ENCODE results near the gene LRRC9. TPM values are rescaled to one million over a fixed set of nuclear protein-coding genes. Genes with fewer than 3 reads are reported as not detected.
A peak's percentile ranks its signal among the peaks of the same experiment; 100 is the strongest.

Gene LRRC9
- total and polyA plus RNA-seq, 2 of the 13 experiments (the other 11 are each of a cell fraction or from before 2014, with no cell fraction given): 0.08 to 0.18 TPM

GRCh38 chr14:59919570-59920377 lies at the start of gene LRRC9 (continued):
- TF ChIP-seq, protein P1, sequence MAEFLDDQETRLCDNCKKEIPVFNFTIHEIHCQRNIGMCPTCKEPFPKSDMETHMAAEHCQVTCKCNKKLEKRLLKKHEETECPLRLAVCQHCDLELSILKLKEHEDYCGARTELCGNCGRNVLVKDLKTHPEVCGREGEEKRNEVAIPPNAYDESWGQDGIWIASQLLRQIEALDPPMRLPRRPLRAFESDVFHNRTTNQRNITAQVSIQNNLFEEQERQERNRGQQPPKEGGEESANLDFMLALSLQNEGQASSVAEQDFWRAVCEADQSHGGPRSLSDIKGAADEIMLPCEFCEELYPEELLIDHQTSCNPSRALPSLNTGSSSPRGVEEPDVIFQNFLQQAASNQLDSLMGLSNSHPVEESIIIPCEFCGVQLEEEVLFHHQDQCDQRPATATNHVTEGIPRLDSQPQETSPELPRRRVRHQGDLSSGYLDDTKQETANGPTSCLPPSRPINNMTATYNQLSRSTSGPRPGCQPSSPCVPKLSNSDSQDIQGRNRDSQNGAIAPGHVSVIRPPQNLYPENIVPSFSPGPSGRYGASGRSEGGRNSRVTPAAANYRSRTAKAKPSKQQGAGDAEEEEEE (CRISPR knock-in tag; IDR thresholded peaks at IDR 0.05; ENCODE audit: borderline replicate concordance): no peak
- TF ChIP-seq NCOA5 (CRISPR knock-in tag; IDR thresholded peaks at IDR 0.05): no peak
- TF ChIP-seq IKZF5 (CRISPR knock-in tag; IDR thresholded peaks at IDR 0.05): 0 out of 2 replicates have a peak, but pooled peaks have one; percentile 16
- TF ChIP-seq ZNF160 (CRISPR knock-in tag; IDR thresholded peaks at IDR 0.05): no peak
- no peak for TF ChIP-seq SIN3B (IDR thresholded peaks at IDR 0.05; ENCODE audit: low read length)
- no peak for TF ChIP-seq ZNF230 (CRISPR knock-in tag; IDR thresholded peaks at IDR 0.05)
- TF ChIP-seq CBX1 (IDR thresholded peaks at IDR 0.05; ENCODE audit: low read depth): no peak
- no peak for TF ChIP-seq ZNF136 (CRISPR knock-in tag; IDR thresholded peaks at IDR 0.05; ENCODE audit: low read depth)
- no peak for TF ChIP-seq CC2D1A (CRISPR knock-in tag; IDR thresholded peaks at IDR 0.05)
- TF ChIP-seq ZNF354B (CRISPR knock-in tag; IDR thresholded peaks at IDR 0.05): no peak
- TF ChIP-seq ZNF652 (CRISPR knock-in tag; IDR thresholded peaks at IDR 0.05; ENCODE audit: borderline replicate concordance, low read depth): no peak
- TF ChIP-seq ZSCAN5A (CRISPR knock-in tag; IDR thresholded peaks at IDR 0.05; ENCODE audit: borderline replicate concordance): no peak
- no peak for TF ChIP-seq ZBTB43 (CRISPR knock-in tag; conservative IDR thresholded peaks at IDR 0.05)
- TF ChIP-seq, protein P2, sequence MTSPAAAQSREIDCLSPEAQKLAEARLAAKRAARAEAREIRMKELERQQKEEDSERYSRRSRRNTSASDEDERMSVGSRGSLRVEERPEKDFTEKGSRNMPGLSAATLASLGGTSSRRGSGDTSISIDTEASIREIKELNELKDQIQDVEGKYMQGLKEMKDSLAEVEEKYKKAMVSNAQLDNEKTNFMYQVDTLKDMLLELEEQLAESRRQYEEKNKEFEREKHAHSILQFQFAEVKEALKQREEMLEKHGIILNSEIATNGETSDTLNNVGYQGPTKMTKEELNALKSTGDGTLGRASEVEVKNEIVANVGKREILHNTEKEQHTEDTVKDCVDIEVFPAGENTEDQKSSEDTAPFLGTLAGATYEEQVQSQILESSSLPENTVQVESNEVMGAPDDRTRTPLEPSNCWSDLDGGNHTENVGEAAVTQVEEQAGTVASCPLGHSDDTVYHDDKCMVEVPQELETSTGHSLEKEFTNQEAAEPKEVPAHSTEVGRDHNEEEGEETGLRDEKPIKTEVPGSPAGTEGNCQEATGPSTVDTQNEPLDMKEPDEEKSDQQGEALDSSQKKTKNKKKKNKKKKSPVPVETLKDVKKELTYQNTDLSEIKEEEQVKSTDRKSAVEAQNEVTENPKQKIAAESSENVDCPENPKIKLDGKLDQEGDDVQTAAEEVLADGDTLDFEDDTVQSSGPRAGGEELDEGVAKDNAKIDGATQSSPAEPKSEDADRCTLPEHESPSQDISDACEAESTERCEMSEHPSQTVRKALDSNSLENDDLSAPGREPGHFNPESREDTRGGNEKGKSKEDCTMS (CRISPR knock-in tag; conservative IDR thresholded peaks at IDR 0.05): no peak
- TF ChIP-seq ZBTB3 (CRISPR knock-in tag; IDR thresholded peaks at IDR 0.05; ENCODE audit: borderline replicate concordance, low read depth): no peak
- TF ChIP-seq SMARCC2 (IDR thresholded peaks at IDR 0.05): no peak
- no peak; the same call in 1 of the 2 replicates for TF ChIP-seq ZNF350 (CRISPR knock-in tag; IDR thresholded peaks at IDR 0.05; ENCODE audit: borderline replicate concordance, low read depth)
- TF ChIP-seq, protein P3, sequence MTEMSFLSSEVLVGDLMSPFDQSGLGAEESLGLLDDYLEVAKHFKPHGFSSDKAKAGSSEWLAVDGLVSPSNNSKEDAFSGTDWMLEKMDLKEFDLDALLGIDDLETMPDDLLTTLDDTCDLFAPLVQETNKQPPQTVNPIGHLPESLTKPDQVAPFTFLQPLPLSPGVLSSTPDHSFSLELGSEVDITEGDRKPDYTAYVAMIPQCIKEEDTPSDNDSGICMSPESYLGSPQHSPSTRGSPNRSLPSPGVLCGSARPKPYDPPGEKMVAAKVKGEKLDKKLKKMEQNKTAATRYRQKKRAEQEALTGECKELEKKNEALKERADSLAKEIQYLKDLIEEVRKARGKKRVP (CRISPR knock-in tag; IDR thresholded peaks at IDR 0.05): peak in 1 of 2 experiments; percentile 88; a peak in 2 of 4 replicates
- TF ChIP-seq ZNF816 (CRISPR knock-in tag; IDR thresholded peaks at IDR 0.05; ENCODE audit: borderline replicate concordance): 0 out of 2 replicates have a peak, but pooled peaks have one; percentile 50
- no peak for TF ChIP-seq SCMH1 (CRISPR knock-in tag; IDR thresholded peaks at IDR 0.05; ENCODE audit: borderline replicate concordance)

Measured in HepG2 (cell line).